Activated CD4-positive, alpha-beta T cell treated with anti-CD3 and anti-CD28 coated beads, Interleukin-2, amount 50 U/mL, for 16 hours (primary cell): ENCODE measurements around the gene TRIM3.
A peak's percentile ranks its signal among the peaks of the same experiment; 100 is the strongest.

ENCODE experiments used
- DNase-seq: peaks from one replicate; pipeline ENCODE4 v3.0.0-alpha.2; 2020

Gene TRIM3

GRCh38 chr11:6480299-6480914 lies 6.7 kb upstream of the TRIM3 start:
- DNase-seq = no peak

- no peak for DNase-seq
Observed at GRCh38 chr11:6476571-6476970, 2.8 kb upstream of the TRIM3 start.

DNA sequence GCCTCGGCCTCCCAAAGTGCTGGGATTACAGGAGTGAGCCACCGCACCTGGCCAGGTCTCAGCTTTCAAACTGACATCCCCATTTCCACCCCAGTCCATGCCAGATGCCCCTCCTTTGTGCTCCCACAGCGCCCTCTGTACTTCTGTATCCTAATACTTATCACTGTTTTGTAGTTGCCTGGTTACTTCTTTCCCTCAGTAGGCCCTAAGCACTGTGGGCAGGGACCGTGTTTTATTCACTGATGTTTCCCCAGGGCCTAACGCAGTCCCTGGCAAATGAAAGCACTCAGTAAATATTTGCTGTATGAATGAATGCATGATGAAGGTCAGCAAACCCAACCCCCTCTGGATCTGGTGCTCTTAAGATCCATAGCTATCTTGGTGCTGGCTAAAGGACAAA lies 2.2 kb upstream of the TRIM3 start:
- DNase-seq = no peak

DNA sequence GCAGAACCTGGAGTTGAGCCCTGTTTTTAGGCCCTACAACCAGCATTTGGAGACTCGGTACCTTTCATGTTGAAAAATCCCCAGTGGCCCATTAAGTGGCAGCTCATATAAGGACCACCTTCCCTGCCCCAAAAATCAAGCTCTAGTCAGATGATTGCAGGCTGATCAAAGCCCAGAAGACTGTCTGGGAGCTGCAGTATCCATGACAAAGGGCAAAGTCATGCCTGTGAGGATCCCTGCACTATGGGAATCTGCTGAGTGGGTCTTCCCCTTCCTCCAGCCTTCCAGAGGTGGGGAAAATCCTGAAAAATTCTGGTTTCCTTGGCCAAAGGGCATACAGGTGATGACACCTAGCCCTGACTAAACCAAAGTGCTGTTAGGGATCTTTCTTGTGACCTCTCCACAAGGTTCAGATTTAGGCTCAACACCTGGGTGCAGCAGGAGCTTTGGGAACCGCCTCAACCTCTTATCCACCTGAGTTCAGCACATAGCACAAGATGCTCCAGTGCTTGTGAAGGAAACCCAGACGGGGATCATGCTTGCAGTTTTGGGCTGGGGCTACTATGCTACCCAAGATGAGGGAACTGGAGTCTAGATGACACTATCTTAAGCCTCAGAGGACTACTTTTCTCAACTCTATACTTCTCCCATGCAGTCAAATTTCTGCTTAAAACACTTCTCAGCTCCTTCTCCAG lies 1.2 kb upstream of the TRIM3 start:
- no peak for DNase-seq

- no peak for DNase-seq
Observed at GRCh38 chr11:6474413-6474792, 662 bp upstream of the TRIM3 start.

- DNase-seq = no peak
Observed at GRCh38 chr11:6472934-6473333, 807 bp downstream of the TRIM3 start.

DNA sequence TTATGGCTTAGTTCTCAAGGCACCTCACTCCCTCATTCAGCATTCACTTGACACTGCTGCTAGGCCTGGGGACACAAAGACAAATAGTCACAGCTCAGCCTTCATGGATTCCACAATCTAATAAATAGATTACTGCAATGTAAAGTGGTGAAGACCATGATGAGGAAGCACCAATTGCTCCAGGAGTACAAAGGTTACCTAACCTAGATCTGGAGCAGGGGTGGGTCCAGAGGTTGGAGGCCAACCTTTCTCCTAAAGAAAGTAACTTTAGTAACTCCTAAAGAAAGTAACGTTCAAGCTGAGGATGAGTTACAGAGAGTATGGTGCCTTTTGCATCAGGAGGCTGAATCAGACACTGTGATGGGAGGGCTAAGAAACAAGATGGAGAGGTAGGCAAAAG lies 4.1 kb downstream of the TRIM3 start:
- DNase-seq = no peak

DNA sequence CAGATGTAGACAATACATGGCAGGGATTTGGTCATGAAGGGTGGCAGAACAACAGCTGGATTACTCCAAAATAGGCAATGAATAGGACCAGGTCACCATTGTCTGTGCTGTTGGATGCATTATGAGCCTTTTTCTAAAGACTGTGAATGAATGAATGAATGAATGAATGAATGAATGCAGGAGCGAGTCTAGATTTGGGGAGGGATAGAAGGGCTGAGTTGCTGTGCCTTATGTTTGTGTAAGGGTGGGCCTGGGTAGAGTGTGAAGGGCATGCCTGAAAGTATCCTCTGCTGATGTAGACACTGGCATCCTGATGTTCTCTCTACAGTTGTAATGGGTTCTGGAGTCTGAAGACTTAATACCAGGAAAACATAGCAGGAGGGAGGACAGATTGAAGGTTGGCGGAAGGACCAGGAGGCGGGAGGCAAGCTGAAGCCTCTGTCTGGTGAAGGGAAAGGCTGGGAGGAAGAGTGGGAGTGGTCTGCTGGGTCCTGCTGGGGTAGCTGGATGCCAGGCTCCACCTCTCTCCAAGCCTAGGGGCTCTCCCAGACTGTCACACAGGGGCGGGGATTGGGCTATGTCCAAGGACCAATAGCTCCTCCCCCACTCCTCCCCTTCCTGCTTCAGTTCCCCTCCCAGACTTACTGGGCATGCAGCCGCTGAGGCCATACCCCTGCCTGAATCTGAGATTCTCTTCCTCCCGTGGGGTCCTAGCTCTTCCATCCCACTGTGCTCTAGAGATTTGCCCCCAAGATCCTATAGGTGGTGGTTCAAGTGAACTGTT lies 4.8 kb downstream of the TRIM3 start:
- DNase-seq = no peak

- no peak for DNase-seq
Observed at GRCh38 chr11:6459099-6459450, 14.7 kb downstream of the TRIM3 start.

- DNase-seq = no peak
Observed at GRCh38 chr11:6458352-6459098, 15.2 kb downstream of the TRIM3 start.

- no peak for DNase-seq
Observed at GRCh38 chr11:6457581-6458320, 16.0 kb downstream of the TRIM3 start.

DNA sequence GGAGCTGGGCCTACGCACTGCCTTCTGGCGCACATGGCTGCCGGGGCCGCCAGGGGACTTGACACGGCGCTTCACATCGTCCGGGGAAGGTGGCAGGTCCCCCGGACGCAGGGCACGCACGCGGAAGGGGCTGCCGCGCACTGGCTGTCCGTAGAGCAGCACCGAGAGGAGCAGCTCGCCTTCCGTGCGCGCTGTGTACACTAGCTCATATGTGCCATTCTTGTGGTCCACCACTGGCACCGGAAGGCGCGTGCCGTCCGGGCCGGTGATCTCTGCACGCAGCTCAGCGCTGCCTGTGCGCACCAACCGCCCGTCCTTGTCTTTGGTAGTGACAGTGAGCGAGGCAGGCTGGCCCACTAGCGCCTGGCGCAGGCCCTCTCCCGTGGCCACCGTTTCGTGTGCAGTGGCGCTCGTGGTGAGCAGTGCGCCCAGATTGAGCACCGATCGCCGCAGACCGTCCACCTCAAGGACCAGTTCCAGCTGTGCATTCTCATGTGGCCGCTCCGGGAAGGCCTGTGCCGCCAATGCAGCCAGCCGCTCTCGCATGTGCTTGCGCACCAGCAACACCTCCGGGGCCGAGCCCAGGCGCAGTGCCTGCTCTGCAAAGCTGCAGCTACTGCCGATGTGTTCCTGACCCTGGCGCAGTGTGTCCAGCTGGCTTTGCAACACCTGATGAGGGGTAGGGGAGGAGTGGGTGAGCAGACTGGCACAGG lies 17.2 kb downstream of the TRIM3 start:
- DNase-seq = no peak

- DNase-seq = no peak
Observed at GRCh38 chr11:6455070-6455469, 18.7 kb downstream of the TRIM3 start.

- no peak for DNase-seq
Observed at GRCh38 chr11:6453152-6453551, 20.6 kb downstream of the TRIM3 start.

- no peak for DNase-seq
Observed at GRCh38 chr11:6452219-6452618, 21.5 kb downstream of the TRIM3 start.

GRCh38 chr11:6448574-6448973 lies 25.2 kb downstream of the TRIM3 start:
- DNase-seq = no peak

DNA sequence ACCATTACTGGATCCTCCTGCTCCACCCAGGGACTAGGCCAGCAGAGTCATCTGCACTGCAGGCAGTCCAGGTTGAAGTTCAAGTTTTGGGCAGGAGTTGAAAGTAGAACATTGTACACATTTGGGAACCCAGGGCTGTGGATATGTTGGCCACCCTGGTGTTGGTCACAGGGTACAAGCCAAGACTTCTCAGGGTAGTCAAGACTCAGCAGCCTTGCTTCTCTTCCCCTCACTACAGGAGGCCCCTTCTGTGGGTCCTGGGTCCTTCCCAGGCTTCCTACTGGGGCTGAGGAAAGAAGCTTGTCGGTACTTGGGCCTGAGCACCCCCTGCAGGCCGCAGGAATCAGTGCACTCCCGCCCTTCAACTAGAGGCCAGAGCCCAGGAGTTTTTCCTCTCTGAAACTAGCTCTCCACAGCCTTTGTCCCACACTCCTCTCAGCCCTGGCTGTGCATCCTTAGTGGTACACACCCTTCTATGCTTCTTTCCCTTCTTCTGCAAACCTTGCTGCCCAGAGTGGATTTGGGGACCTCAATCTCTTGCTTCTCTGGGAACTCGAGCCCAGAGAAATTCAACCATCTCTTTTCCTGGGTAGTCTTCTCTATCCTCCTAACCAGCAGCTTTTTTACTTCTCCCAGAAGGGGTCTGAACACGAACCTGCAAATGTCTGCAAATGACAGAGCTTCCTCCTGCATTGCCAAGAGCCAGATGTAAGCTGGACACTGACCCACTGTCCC lies 30.3 kb downstream of the TRIM3 start:
- peak; percentile 57 for DNase-seq

- DNase-seq = no peak
Observed at GRCh38 chr11:6442441-6442840, 31.3 kb downstream of the TRIM3 start.

- DNase-seq = no peak
Observed at GRCh38 chr11:6440906-6441358, 32.8 kb downstream of the TRIM3 start, which contains the start of gene HPX. HPX (minus strand) TSS chr11:6440987; CDS start chr11:6440963, 24 bp downstream.

DNA sequence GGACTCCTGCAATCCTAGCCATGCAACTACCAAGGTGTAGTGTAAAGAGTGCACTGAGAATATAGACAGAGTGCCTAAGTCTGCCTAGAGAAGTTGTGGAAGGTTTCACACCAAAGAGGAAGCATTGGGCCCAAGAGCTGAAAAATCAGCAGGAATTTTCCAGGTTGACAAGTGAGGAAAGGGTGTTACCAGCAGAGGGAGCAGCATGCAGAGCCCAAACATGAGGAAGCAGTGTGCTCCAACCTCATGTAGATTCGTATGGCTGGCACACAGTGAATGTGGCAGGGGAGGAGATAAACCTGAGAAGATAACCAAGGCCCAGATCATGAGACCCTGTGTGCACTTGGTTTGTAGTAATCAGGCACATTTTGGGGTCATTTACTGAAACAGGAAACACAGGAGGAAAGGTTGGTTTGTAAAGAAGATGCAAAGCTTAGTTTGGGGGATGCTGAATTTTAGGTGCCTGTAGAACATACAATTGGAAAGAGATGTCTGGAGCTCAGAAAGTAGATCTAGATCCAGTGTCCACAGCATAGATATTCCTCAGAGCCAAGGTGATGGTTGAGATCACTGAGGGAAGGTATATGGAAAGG lies 34.7 kb downstream of the TRIM3 start:
- peak; percentile 30 for DNase-seq

- DNase-seq = peak; percentile 18
Observed at GRCh38 chr11:6437993-6438392, 35.7 kb downstream of the TRIM3 start.
